ENCODE measurements around the gene ATP2A1.
A peak's percentile ranks its signal among the peaks of the same experiment; 100 is the strongest.
"Not testable (repeated sequence)": the region's sequence is repeated elsewhere in the genome, so short reads cannot be mapped to it uniquely, and the experiment has no call there.

ATP2A1 gene

DNA sequence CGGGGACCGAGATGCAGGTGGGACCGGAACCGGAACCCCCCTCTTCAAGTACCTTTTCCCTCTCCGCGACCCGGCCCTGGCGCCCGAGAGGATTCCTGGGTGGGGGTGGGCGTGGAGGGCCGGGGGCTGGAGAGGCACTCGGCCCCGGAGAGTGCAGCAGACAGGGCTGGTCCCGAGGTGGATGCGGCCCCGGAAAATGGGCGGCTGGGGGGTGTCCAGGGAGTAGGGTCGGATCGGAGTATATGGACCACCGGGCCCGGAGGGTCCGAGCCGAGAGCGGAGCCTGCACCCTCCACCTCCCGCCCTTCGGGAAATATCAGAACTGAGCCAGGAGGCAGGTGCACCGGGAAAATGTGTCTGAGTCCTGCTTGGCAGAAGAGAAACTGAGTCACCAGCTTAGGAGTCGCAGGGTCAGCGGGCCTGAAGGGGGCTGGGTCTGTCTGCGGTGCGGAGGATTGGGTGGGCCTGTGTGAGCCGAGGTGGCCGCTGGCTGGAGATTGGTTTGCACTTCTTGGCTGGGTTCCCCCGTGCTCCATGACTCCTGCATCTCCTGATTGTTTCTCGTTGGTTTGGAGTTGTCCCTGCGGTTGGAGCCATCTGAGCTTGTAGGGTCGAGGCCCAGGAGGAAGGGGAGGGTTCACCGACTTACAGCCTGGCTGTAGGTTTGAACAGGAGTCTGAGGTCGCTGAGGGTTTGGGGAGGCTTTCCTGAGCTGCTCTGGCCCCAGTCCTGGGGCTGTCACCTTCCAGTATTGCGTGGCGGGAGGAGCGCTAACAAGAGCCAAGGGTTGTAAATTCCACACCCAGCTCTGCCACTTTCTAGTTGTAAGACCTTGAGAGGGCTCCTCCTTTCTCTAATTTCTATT, 14.1 kb upstream of the ATP2A1 start:
- Histone ChIP-seq H3K27ac (peak overlapping the region; percentile 87 to 94), H3K4me1 (peaks cover 0 to 32% (median 16%) of the 10 kb centered on the region in 4 donors), H3K9me3 (no peaks in the 10 kb centered on the region), H3K4me3 (peak overlapping the region; percentile 87 to 97), H3K27me3 (no peaks in the 10 kb centered on the region), H3K36me3 (peaks cover 21 to 36% (median 22%) of the 10 kb centered on the region in 3 donors)
- intact Hi-C loops (cut with DNase I; ENCODE audit: low total_unique reads), result loop anchor here (5.0 kb wide), 1 partner anchor 1552 kb away; the partner anchor contains the start of gene IL4R
- no peak for DNase-seq
- TF ChIP-seq, protein P1, sequence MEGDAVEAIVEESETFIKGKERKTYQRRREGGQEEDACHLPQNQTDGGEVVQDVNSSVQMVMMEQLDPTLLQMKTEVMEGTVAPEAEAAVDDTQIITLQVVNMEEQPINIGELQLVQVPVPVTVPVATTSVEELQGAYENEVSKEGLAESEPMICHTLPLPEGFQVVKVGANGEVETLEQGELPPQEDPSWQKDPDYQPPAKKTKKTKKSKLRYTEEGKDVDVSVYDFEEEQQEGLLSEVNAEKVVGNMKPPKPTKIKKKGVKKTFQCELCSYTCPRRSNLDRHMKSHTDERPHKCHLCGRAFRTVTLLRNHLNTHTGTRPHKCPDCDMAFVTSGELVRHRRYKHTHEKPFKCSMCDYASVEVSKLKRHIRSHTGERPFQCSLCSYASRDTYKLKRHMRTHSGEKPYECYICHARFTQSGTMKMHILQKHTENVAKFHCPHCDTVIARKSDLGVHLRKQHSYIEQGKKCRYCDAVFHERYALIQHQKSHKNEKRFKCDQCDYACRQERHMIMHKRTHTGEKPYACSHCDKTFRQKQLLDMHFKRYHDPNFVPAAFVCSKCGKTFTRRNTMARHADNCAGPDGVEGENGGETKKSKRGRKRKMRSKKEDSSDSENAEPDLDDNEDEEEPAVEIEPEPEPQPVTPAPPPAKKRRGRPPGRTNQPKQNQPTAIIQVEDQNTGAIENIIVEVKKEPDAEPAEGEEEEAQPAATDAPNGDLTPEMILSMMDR (IDR thresholded peaks at IDR 0.05), result no peak

DNA sequence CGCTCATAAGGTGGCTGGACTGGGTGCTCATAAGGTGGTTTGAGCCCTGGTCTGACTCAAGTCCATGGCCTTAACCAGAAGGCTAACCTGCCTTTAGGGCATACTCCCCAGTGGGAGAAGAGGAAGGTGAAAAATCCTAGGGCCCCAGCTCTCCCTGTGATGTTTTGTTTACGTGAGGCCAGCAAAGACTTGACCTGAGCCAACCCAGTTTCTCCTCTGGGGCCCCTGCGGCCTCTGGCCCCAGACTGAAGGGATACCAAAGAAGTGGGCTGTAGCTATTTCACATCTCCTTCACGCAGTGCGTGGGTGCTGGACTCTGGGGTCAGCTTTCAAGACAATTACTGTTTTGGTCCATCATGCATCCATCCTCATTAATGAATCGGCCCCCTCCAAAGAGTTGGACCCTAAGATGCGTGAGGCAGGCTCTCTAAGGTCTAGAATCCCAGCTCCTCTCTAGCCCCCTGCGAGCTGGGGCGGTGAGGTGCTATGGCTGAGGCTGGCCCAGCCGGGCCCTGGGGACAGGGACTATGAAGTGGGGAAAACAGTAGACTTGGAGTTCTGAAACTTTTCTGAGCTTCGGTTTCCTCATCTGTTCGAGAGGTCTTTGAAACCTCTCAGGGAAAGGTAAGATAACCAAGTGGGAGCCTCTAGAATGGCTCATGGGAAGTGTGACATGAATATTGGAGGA, 13.1 kb upstream of the ATP2A1 start:
- TF ChIP-seq, protein P1 (IDR thresholded peaks at IDR 0.05), result no peak
- peak overlapping the region; percentile 87 to 97 for H3K4me3 ChIP-seq
- peak overlapping the region in 1 of 2 donors; percentile 94 for H3K27ac ChIP-seq
- H3K27me3 ChIP-seq, result no peaks in the 10 kb centered on the region
- H3K36me3 ChIP-seq, result peaks cover 29 to 46% (median 32%) of the 10 kb centered on the region in 3 donors
- DNase-seq, result no peak
- H3K9me3 ChIP-seq, result no peaks in the 10 kb centered on the region
- intact Hi-C loops (cut with DNase I; ENCODE audit: low total_unique reads), result loop anchor here (5.0 kb wide), 1 partner anchor 57 kb away; no protein-coding TSS in a partner anchor
- H3K4me1 ChIP-seq, result peaks cover 0 to 32% (median 16%) of the 10 kb centered on the region in 4 donors

DNA sequence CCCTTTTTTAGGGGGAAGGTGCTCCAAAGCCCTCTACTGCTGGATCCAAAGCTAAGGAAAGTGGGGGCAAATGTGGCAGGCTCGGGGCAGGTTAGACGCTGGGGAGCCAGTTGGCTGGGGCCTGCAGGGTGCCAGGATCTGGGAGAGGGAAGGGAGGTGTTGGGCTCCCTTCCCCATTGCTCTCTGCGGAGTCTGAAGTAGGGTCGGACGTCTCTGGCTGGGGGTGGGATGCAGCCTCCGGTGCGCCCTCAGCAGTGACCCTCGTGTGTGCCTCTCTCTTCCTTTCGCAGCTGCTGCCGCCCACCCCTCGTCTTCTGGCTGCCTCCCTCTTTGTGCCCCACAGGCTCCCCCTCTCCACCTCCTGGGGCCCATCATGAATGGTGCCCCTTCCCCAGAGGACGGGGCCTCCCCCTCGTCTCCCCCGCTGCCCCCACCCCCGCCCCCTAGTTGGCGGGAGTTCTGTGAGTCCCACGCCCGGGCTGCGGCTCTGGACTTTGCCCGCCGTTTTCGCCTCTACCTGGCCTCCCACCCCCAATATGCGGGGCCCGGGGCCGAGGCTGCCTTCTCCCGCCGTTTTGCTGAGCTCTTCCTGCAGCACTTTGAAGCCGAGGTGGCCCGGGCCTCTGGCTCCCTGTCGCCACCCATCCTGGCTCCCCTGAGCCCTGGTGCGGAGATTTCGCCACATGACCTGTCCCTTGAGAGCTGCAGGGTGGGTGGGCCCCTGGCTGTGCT, 12.4 kb upstream of the ATP2A1 start:
- H3K36me3 ChIP-seq, result peaks cover 37 to 54% (median 40%) of the 10 kb centered on the region in 3 donors
- intact Hi-C loops (cut with DNase I; ENCODE audit: low total_unique reads), result loop anchor here (5.0 kb wide), 1 partner anchor 56 kb away; no protein-coding TSS in a partner anchor
- no peak overlapping the region for H3K4me3 ChIP-seq

DNA sequence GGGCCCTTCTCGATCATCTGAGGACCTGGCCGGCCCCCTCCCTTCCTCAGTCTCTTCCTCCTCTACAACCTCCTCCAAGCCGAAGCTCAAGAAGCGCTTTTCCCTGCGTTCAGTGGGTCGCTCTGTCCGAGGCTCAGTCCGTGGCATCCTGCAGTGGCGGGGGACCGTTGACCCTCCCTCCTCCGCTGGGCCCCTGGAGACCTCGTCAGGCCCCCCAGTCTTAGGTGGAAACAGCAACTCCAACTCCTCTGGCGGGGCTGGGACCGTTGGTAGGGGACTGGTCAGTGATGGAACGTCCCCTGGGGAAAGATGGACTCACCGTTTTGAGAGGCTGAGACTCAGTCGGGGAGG, 11.9 kb upstream of the ATP2A1 start:
- Histone ChIP-seq H3K27me3 (no peaks in the 10 kb centered on the region), H3K36me3 (peaks cover 42 to 59% (median 45%) of the 10 kb centered on the region in 3 donors), H3K4me1 (peaks cover 0 to 32% (median 16%) of the 10 kb centered on the region in 4 donors), H3K4me3 (no peak overlapping the region), H3K27ac (no peak overlapping the region), H3K9me3 (no peaks in the 10 kb centered on the region)
- TF ChIP-seq, protein P1 (IDR thresholded peaks at IDR 0.05), result no peak
- DNase-seq, result no peak
- intact Hi-C loops (cut with DNase I; ENCODE audit: low total_unique reads), result loop anchor here (5.0 kb wide), 1 partner anchor 56 kb away; no protein-coding TSS in a partner anchor

More for the DNA sequence above, 12.4 kb upstream of the ATP2A1 start:
- H3K9me3 ChIP-seq, result no peaks in the 10 kb centered on the region
- no peak overlapping the region for H3K27ac ChIP-seq
- TF ChIP-seq, protein P1 (IDR thresholded peaks at IDR 0.05), result no peak
- DNase-seq, result no peak
- peaks cover 0 to 32% (median 16%) of the 10 kb centered on the region in 4 donors for H3K4me1 ChIP-seq
- H3K27me3 ChIP-seq, result no peaks in the 10 kb centered on the region

DNA sequence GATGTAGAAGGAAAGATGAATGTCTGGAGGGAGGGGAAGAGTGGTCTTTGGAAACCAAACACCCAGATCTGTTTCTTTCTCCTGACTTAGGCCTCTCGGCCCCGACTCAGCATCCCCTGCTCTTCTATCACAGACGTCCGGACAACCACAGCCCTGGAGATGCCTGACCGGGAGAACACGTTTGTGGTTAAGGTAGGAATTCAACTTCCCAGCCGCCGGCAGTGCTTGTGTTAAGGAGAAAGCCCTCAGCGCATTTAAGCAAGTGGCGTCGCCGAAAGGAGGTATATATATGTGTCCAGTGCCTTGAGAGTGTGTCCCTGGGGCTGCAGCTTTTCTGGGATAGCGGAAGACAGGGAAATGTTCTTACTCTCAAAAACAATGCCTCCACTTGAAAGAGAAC, 11.0 kb upstream of the ATP2A1 start:
- intact Hi-C loops (cut with DNase I; ENCODE audit: low total_unique reads), result loop anchor here (5.0 kb wide), 1 partner anchor 55 kb away; no protein-coding TSS in a partner anchor
- Histone ChIP-seq H3K4me1 (peaks cover 0 to 29% (median 16%) of the 10 kb centered on the region in 4 donors), H3K36me3 (peaks cover 50 to 67% (median 53%) of the 10 kb centered on the region in 3 donors), H3K4me3 (no peak overlapping the region), H3K9me3 (no peaks in the 10 kb centered on the region), H3K27me3 (no peaks in the 10 kb centered on the region), H3K27ac (no peak overlapping the region)
- no peak for DNase-seq
- TF ChIP-seq, protein P1 (IDR thresholded peaks at IDR 0.05), result no peak

DNA sequence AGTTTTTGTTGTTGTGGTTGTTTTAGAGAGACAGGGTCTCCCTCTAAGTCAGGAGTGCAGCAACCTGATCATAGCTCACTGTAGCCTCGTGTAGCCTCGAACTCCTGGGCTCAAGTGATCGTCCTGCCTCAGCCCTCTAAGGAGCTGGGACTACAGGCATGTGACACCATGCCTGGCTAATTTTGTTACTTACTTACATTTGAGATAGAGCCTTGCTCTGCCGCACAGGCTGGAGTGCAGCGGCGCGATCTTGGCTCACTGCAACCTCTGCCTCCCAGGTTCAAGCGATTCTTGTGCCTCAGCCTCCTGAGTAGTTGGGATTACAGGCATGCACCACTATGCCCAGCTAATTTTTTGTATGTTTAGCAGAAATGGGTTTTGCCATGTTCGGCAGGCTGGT, 10.6 kb upstream of the ATP2A1 start:
- not testable (repeated sequence) for H3K27me3 ChIP-seq, H3K4me3 ChIP-seq, H3K27ac ChIP-seq, H3K9me3 ChIP-seq, DNase-seq
- H3K4me1 ChIP-seq, result peaks cover 0 to 25% (median 14%) of the 10 kb centered on the region in 4 donors
- intact Hi-C loops (cut with DNase I; ENCODE audit: low total_unique reads), result loop anchor here (5.0 kb wide), 1 partner anchor 55 kb away; no protein-coding TSS in a partner anchor
- peaks cover 54 to 71% (median 57%) of the 10 kb centered on the region in 3 donors for H3K36me3 ChIP-seq

Measured in tibial artery (tissue), 4 donors.